Smooth muscle cell (in vitro differentiated cells): ENCODE results near the gene WWOX. TPM values are rescaled to one million over a fixed set of nuclear protein-coding genes. Genes with fewer than 3 reads are reported as not detected.

Experiments
- DNase-seq: peaks from one replicate; lab custom pipeline; 2025; ENCODE audit not compliant: unreplicated experiment; lab: John Stamatoyannopoulos, UW
- H2AFZ ChIP-seq: fragments of 200-600 bp; sonication (generic); 2 replicates; pipeline ENCODE4 v1.6.0; 2016; ENCODE audit warnings: antibody characterized with exemption, low read depth, mild to moderate bottlenecking
- H3F3A ChIP-seq: fragments of 200-600 bp; sonication (generic); 2 replicates; pipeline ENCODE4 v1.6.0; 2017; ENCODE audit warnings: antibody characterized with exemption, low read depth
- H3K27ac ChIP-seq: fragments of 200-600 bp; sonication (generic); 2 replicates; pipeline ENCODE4 v1.5.1; 2016; ENCODE audit warnings: low read depth, mild to moderate bottlenecking
- H3K27me3 ChIP-seq: fragments of 200-600 bp; sonication (generic); 2 replicates; pipeline ENCODE4 v1.6.1; 2016; ENCODE audit warnings: low read depth, mild to moderate bottlenecking
- H3K36me3 ChIP-seq: fragments of 200-600 bp; sonication (generic); 2 replicates; pipeline ENCODE4 v1.5.1; 2016; ENCODE audit warnings: low read depth
- H3K4me1 ChIP-seq: fragments of 200-600 bp; sonication (generic); 2 replicates; pipeline ENCODE4 v1.5.1; 2016; ENCODE audit warnings: low read depth
- H3K4me2 ChIP-seq: fragments of 200-600 bp; sonication (generic); 2 replicates; pipeline ENCODE4 v1.6.0; 2016; ENCODE audit warnings: mild to moderate bottlenecking
- H3K4me3 ChIP-seq: fragments of 200-600 bp; sonication (generic); 2 replicates; pipeline ENCODE4 v1.5.1; 2016; ENCODE audit warnings: mild to moderate bottlenecking
- H3K79me2 ChIP-seq: fragments of 200-600 bp; sonication (generic); 2 replicates; pipeline ENCODE4 v1.6.0; 2016; ENCODE audit warnings: low read depth, mild to moderate bottlenecking
- H3K9ac ChIP-seq: fragments of 200-600 bp; sonication (generic); 2 replicates; pipeline ENCODE4 v1.6.0; 2016; ENCODE audit warnings: low read depth
- H3K9me3 ChIP-seq: fragments of 200-600 bp; sonication (generic); replicated peaks from 2 replicates; pipeline ENCODE4 v1.5.1; 2016; ENCODE audit warnings: low read depth
- H4K20me1 ChIP-seq: fragments of 200-600 bp; sonication (generic); 2 replicates; pipeline ENCODE4 v1.6.0; 2016; ENCODE audit warnings: low read depth
- WGBS: methylation state at CpG from one replicate; pipeline ENCODE4 v1.1.7; 2016; ENCODE audit warnings: low lambda C conversion rate; 5-methylcytosine and 5-hydroxymethylcytosine counted together
- polyA plus RNA-seq: library from polyadenylated mRNA; unstranded; fragments of >200 nt; fragmentation: Nextera tagmentation; extraction: Ambion mirVana; gene quantifications from 2 replicates; pipeline ENCODE4 v1.2.1, GENCODE V29; 2016
- total RNA-seq: library from RNA; depleted of rRNA; stranded (reverse); fragments of >200 nt; gene quantifications from 2 replicates; pipeline ENCODE4 v1.2.3, GENCODE V29; 2014
- TF ChIP-seq, protein P1 (sequence below): fragments of 200-600 bp; sonication (generic); IDR thresholded peaks from 2 replicates; pipeline ENCODE4 v1.5.1; 2017; ENCODE audit warnings: borderline replicate concordance, mild to moderate bottlenecking, antibody characterized with exemption; ENCODE audit not compliant: insufficient read depth, poor library complexity, severe bottlenecking

Gene WWOX
- total and polyA plus RNA-seq, 2 experiments from 2014 or later, result 7.5 to 14.0 TPM

DNA sequence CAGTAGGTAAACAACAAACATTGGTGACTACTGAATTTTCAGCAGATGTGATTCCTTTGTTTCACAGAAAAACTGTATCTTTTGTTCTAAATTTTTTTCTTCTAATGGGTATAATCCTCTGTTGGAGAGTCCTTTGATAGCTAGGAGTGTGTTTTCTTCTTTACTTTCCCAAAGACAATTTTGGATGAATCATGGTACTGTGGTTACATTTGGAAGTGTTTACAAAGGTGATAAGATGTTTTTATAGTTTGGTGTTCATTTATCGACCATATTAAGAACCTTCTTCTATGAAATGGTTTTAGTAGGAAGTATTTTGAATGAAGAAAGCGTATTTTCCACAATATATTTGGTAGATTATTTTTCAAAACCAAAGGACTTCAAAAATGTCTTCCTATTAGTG, 333.7 kb downstream of the WWOX start:
- DNase-seq, result no peak
- no peak overlapping the region for H3K4me2 ChIP-seq
- no peaks in the 10 kb centered on the region for H4K20me1 ChIP-seq
- TF ChIP-seq, protein P1, sequence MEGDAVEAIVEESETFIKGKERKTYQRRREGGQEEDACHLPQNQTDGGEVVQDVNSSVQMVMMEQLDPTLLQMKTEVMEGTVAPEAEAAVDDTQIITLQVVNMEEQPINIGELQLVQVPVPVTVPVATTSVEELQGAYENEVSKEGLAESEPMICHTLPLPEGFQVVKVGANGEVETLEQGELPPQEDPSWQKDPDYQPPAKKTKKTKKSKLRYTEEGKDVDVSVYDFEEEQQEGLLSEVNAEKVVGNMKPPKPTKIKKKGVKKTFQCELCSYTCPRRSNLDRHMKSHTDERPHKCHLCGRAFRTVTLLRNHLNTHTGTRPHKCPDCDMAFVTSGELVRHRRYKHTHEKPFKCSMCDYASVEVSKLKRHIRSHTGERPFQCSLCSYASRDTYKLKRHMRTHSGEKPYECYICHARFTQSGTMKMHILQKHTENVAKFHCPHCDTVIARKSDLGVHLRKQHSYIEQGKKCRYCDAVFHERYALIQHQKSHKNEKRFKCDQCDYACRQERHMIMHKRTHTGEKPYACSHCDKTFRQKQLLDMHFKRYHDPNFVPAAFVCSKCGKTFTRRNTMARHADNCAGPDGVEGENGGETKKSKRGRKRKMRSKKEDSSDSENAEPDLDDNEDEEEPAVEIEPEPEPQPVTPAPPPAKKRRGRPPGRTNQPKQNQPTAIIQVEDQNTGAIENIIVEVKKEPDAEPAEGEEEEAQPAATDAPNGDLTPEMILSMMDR, result no peak
- no peaks in the 10 kb centered on the region for H3K36me3 ChIP-seq
- H3K4me1 ChIP-seq, result no peaks in the 10 kb centered on the region
- H3K27me3 ChIP-seq, result no peaks in the 10 kb centered on the region
- 66% methylated on average over 2 of the region's 2 CpGs for WGBS
- no peaks in the 10 kb centered on the region for H3K79me2 ChIP-seq
- no peak overlapping the region for H3K27ac ChIP-seq
- no peak overlapping the region for H3K9ac ChIP-seq
- H2AFZ ChIP-seq, result no peak overlapping the region
- no peaks in the 10 kb centered on the region for H3K9me3 ChIP-seq
- H3K4me3 ChIP-seq, result no peak overlapping the region
- H3F3A ChIP-seq, result no peaks in the 10 kb centered on the region

DNA sequence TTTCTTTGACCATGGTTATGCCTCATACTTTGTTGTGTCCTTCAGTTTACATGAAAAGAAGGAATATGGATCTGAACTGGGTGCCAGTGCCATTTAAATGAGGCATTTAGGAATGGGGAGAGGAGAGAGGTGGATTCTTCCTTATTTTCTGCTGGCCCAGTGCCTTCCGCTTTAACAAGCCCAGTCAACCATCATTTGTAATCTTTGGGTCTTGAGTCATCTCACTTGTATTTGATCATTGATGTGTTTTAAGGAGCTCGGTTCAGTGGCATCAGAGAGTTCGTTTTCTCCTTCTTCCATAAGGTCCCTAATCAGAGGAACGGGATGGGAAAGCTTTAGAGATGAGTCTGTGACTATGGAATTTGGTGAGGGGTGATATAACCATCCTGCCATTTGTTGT, 334.9 kb downstream of the WWOX start:
- H3K4me2 ChIP-seq, result no peak overlapping the region
- DNase-seq, result no peak
- H3K27ac ChIP-seq, result no peak overlapping the region
- no peaks in the 10 kb centered on the region for H3K36me3 ChIP-seq
- TF ChIP-seq, protein P1, result no peak
- no peaks in the 10 kb centered on the region for H4K20me1 ChIP-seq
- no peak overlapping the region for H2AFZ ChIP-seq
- no peaks in the 10 kb centered on the region for H3F3A ChIP-seq
- H3K79me2 ChIP-seq, result no peaks in the 10 kb centered on the region
- no peaks in the 10 kb centered on the region for H3K4me1 ChIP-seq
- no peaks in the 10 kb centered on the region for H3K9me3 ChIP-seq
- 49% methylated on average over 4 of the region's 4 CpGs for WGBS
- H3K27me3 ChIP-seq, result no peaks in the 10 kb centered on the region
- no peak overlapping the region for H3K4me3 ChIP-seq
- no peak overlapping the region for H3K9ac ChIP-seq

DNA sequence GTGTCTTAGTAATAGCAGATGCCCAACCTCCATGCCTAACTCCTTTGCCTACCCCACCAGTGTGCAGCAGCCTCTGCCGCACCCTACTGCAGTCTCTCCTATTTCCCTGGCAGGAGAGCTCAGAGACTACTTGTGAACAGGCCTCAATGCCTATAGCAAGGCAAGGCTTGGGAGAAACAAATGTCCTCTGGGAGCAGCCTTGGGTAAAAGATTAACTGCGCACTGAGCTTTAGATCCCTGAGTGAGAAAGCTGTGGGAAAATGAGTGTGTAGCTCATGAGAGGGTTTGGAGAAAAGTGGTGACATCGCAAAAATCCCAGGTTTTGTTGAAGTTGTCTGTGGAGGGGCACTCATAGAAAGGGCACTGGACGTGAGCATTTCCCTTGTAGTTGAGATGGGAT, 335.8 kb downstream of the WWOX start:
- 86% methylated on average over 4 of the region's 4 CpGs for WGBS
- H3K79me2 ChIP-seq, result no peaks in the 10 kb centered on the region
- H3K4me2 ChIP-seq, result no peak overlapping the region
- H3K36me3 ChIP-seq, result no peaks in the 10 kb centered on the region
- H2AFZ ChIP-seq, result no peak overlapping the region
- H3F3A ChIP-seq, result no peaks in the 10 kb centered on the region
- TF ChIP-seq, protein P1, result no peak
- H3K9me3 ChIP-seq, result no peaks in the 10 kb centered on the region
- no peaks in the 10 kb centered on the region for H3K4me1 ChIP-seq
- H3K9ac ChIP-seq, result no peak overlapping the region
- DNase-seq, result no peak
- H3K4me3 ChIP-seq, result no peak overlapping the region
- H4K20me1 ChIP-seq, result no peaks in the 10 kb centered on the region
- no peaks in the 10 kb centered on the region for H3K27me3 ChIP-seq
- H3K27ac ChIP-seq, result no peak overlapping the region

DNA sequence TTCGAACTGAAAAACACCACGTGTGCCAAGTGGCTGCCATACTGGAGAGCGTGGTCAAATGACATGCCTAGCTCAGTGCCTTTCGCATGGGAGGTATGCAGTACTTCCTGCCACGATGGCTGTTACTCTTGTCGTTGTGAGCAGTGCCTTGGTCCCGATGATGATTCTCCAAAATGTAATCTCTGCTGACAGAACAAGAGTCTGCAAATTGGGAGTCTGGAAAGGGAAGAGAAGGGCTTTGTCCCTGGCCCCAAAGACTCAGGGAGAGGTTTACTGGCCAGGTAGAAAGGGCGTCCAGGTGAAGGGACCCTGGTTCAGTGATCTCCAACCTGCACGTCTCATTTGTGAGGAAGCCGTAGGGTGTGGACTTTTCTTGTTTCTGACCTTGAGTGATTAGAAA, 336.6 kb downstream of the WWOX start:
- no peak overlapping the region for H3K4me3 ChIP-seq
- WGBS, result 93% methylated on average over 10 of the region's 10 CpGs
- TF ChIP-seq, protein P1, result no peak
- no peaks in the 10 kb centered on the region for H3K79me2 ChIP-seq
- H3K27ac ChIP-seq, result no peak overlapping the region
- H3K36me3 ChIP-seq, result no peaks in the 10 kb centered on the region
- DNase-seq, result no peak
- H3K4me2 ChIP-seq, result no peak overlapping the region
- no peaks in the 10 kb centered on the region for H3K27me3 ChIP-seq
- no peaks in the 10 kb centered on the region for H4K20me1 ChIP-seq
- H3K4me1 ChIP-seq, result no peaks in the 10 kb centered on the region
- H3F3A ChIP-seq, result no peaks in the 10 kb centered on the region
- H2AFZ ChIP-seq, result no peak overlapping the region
- no peaks in the 10 kb centered on the region for H3K9me3 ChIP-seq
- no peak overlapping the region for H3K9ac ChIP-seq
